HEK293 (cell line): Measurements from ENCODE around the gene SFRP5.
A peak's percentile ranks its signal among the peaks of the same experiment; 100 is the strongest.

ENCODE experiments used
- CTCF ChIA-PET: fragments of 350-600 bp; formaldehyde crosslinking; extraction: SDS; loops from one replicate; lab custom pipeline; 2021; ENCODE audit warnings: antibody characterized with exemption; lab: Yijun Ruan, JAX
- POLR2A ChIA-PET: fragments of 300-600 bp; formaldehyde crosslinking; extraction: SDS; loops from one replicate; lab custom pipeline; 2020; ENCODE audit warnings: antibody characterized with exemption, inconsistent platforms; lab: Yijun Ruan, JAX
- H3K27ac ChIP-seq: fragments of 200-500 bp; sonication (Bioruptor generic); 2 replicates; pipeline ENCODE4 v1.5.1; 2014; ENCODE audit warnings: low read depth, low read length, control low read depth, inconsistent platforms; ENCODE audit errors: extremely low read depth
- H3K36me3 ChIP-seq, 2 experiments: fragments of 200-500 bp in 1 of 2; sonication (Bioruptor generic) in 1 of 2; 1 replicate in 1 of 2; 2 replicates in 1 of 2; pipeline ENCODE4 v1.5.1; 2014 to 2017; ENCODE audit warnings: inconsistent platforms in 2 of 2, low read length in 2 of 2; ENCODE audit not compliant: control insufficient read depth in 2 of 2, insufficient read depth in 1 of 2
- H3K4me1 ChIP-seq: fragments of 200-500 bp; sonication (Bioruptor generic); 2 replicates; pipeline ENCODE4 v1.5.1; 2014; ENCODE audit warnings: mild to moderate bottlenecking, low read length, inconsistent platforms; ENCODE audit not compliant: control insufficient read depth, insufficient read depth
- H3K4me3 ChIP-seq: 2 replicates; pipeline ENCODE4 v1.5.1; 2011; ENCODE audit warnings: low read depth, mild to moderate bottlenecking, control low read depth, low read length, moderate library complexity
- H3K9me3 ChIP-seq: fragments of 200-500 bp; sonication (Bioruptor generic); 2 replicates; pipeline ENCODE4 v1.5.1; 2014; ENCODE audit warnings: low read depth, low read length, inconsistent platforms; ENCODE audit not compliant: control insufficient read depth, insufficient read depth
- GFI1B ChIP-seq: fragments of 450-650 bp; formaldehyde crosslinking; IDR thresholded peaks from 2 replicates; pipeline ENCODE4 v1.5.1; 2016; ENCODE audit warnings: missing biosample characterization, missing genetic modification characterization
- GLIS1 ChIP-seq: fragments of 450-650 bp; formaldehyde crosslinking; IDR thresholded peaks from 2 replicates; pipeline ENCODE4 v1.5.1; 2016; ENCODE audit warnings: missing biosample characterization, missing genetic modification characterization
- HOXD13 ChIP-seq: sonication (generic); formaldehyde crosslinking; IDR thresholded peaks from 2 replicates; pipeline ENCODE4 v1.8.0; 2022; ENCODE audit warnings: missing genetic modification reagents, borderline replicate concordance
- SP3 ChIP-seq: fragments of 450-650 bp; formaldehyde crosslinking; IDR thresholded peaks from 2 replicates; pipeline ENCODE4 v1.5.1; 2016; ENCODE audit warnings: missing biosample characterization, missing genetic modification characterization
- ZBTB6 ChIP-seq: fragments of 450-650 bp; formaldehyde crosslinking; IDR thresholded peaks from 2 replicates; pipeline ENCODE4 v1.5.1; 2017; ENCODE audit warnings: missing biosample characterization, missing genetic modification characterization
- ZBTB8A ChIP-seq: fragments of 450-650 bp; formaldehyde crosslinking; IDR thresholded peaks from 2 replicates; pipeline ENCODE4 v1.5.1; 2016; ENCODE audit warnings: missing biosample characterization, missing genetic modification characterization
- ZFHX2 ChIP-seq: fragments of 450-650 bp; formaldehyde crosslinking; conservative IDR thresholded peaks from 2 replicates; pipeline ENCODE4 v1.5.1; 2016; ENCODE audit warnings: missing biosample characterization, missing genetic modification characterization
- ZIC2 ChIP-seq: fragments of 450-650 bp; formaldehyde crosslinking; IDR thresholded peaks from 2 replicates; pipeline ENCODE4 v1.5.1; 2016; ENCODE audit warnings: missing biosample characterization, missing genetic modification characterization
- ZNF341 ChIP-seq: fragments of 450-650 bp; formaldehyde crosslinking; IDR thresholded peaks from 2 replicates; pipeline ENCODE4; 2016; ENCODE audit warnings: low read depth, missing biosample characterization, missing genetic modification characterization
- ZNF398 ChIP-seq: fragments of 450-650 bp; formaldehyde crosslinking; IDR thresholded peaks from 2 replicates; pipeline ENCODE4 v1.5.1; 2017; ENCODE audit warnings: missing biosample characterization, missing genetic modification characterization
- ZNF449 ChIP-seq: fragments of 450-650 bp; formaldehyde crosslinking; IDR thresholded peaks from 2 replicates; pipeline ENCODE4 v1.5.1; 2017; ENCODE audit warnings: missing biosample characterization, mild to moderate bottlenecking, missing genetic modification characterization, moderate library complexity
- ZNF549 ChIP-seq: fragments of 450-650 bp; IDR thresholded peaks from 2 replicates; pipeline ENCODE4 v1.5.1; 2018; ENCODE audit warnings: missing biosample characterization, missing genetic modification characterization, mild to moderate bottlenecking, inconsistent platforms, moderate library complexity
- ZNF658 ChIP-seq: fragments of 450-650 bp; formaldehyde crosslinking; IDR thresholded peaks from 2 replicates; pipeline ENCODE4; 2016; ENCODE audit warnings: missing biosample characterization, missing genetic modification characterization
- ZNF704 ChIP-seq: fragments of 450-650 bp; formaldehyde crosslinking; IDR thresholded peaks from 2 replicates; pipeline ENCODE4 v1.5.1; 2016; ENCODE audit warnings: missing biosample characterization, missing genetic modification characterization

SFRP5 gene

GRCh38 chr10:97781618-97782331 lies 10.0 kb upstream of the SFRP5 start:
- TF ChIP-seq ZIC2 (peak; percentile 96), ZNF549 (no peak), ZBTB8A (tag by site-specific recombination) (peak; percentile 48; the same call in 1 of the 2 replicates)
- ChIA-PET CTCF (interaction anchor here (0.6 to 4.5 kb wide), 5 partner anchors 9 to 105 kb away, joined by 4 to 29 read pairs (median 6); no protein-coding TSS in a partner anchor), POLR2A (no interaction called here)
- Histone ChIP-seq H3K4me1 (peaks cover 10% of the 10 kb centered on the region; the same call in 1 of the 2 replicates), H3K36me3 (no peaks in the 10 kb centered on the region), H3K27ac (no peak overlapping the region), H3K9me3 (no peaks in the 10 kb centered on the region), H3K4me3 (no peak overlapping the region)

DNA sequence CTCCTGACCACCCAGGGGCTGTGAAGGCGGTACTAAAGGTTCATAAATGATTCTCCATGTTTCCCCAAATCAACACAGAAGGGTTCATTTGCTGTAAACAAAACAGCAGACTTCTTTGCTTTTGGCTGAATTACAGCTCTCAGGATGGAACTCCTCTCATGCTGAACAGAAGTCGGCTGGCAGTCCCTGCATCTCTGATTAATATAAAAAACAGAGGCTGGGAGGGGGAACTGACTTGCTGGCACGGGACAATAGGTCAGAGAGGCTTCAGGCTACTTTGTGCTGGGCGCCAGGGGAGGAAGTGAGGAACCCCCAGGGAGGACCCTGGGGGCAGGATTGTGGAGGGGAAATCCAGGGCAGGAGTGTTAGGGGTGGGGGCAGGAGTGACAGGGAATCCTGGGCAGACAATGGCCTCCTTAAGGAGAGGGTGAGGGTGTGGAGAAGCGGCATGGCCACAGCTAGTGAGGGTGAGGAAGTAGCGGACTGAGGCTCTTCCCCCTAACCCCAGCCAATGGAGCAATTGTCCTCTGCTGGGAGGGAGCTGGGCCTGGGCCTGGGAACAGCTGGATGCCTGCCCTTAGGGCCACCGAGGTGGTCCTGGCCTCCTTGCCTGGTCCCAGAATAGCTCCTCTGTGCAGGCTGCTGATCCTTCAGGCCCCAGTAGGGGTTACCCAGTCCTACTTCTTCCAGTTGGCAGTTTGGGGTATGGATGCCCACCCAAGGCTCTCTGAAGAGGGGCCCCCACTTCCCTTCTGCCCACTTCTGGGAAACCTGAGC lies 9.2 kb upstream of the SFRP5 start:
- TF ChIP-seq SP3: no peak
- TF ChIP-seq ZBTB6 (tag by site-specific recombination): no peak
- TF ChIP-seq ZNF658 (tag by site-specific recombination): no peak
- peak; percentile 89 for TF ChIP-seq GLIS1 (tag by site-specific recombination)
- no peak for TF ChIP-seq GFI1B (tag by site-specific recombination)
- TF ChIP-seq ZFHX2 (tag by site-specific recombination): 0 out of 2 replicates have a peak, but pooled peaks have one; percentile 12
- no peak for TF ChIP-seq ZNF704 (tag by site-specific recombination)
- TF ChIP-seq ZNF398 (tag by site-specific recombination): peak; percentile 60
- TF ChIP-seq HOXD13: no peak
- peak; percentile 49 for TF ChIP-seq ZIC2
- peak; percentile 69; the same call in 1 of the 2 replicates for TF ChIP-seq ZNF341 (tag by site-specific recombination)
- TF ChIP-seq ZNF449 (tag by site-specific recombination): no peak
- TF ChIP-seq, all 188 proteins: peak for 5
- ChIA-PET POLR2A (interaction anchor here (0.6 kb wide), 1 partner anchor 19 kb away, joined by 3 read pairs; no protein-coding TSS in a partner anchor), CTCF (interaction anchor here (0.6 to 4.5 kb wide), 4 partner anchors 10 to 105 kb away, joined by 4 to 29 read pairs (median 5); no protein-coding TSS in a partner anchor)
- Histone ChIP-seq H3K36me3 (no peaks in the 10 kb centered on the region), H3K27ac (no peak overlapping the region; the same call in 1 of the 2 replicates), H3K4me3 (no peak overlapping the region), H3K4me1 (peaks cover 10% of the 10 kb centered on the region; the same call in 1 of the 2 replicates), H3K9me3 (no peaks in the 10 kb centered on the region)
